K562 (cell line): ENCODE measurements around the gene SVOP. TPM values are rescaled to one million over a fixed set of nuclear protein-coding genes. Genes with fewer than 3 reads are reported as not detected.

Experiments used
- BDP1 ChIP-seq: IDR thresholded peaks from 3 replicates; pipeline ENCODE4 v1.6.1; 2011; ENCODE audit not compliant: insufficient read length, insufficient read depth
- CBFA2T2 ChIP-seq: fragments of 450-650 bp; conservative IDR thresholded peaks from 2 replicates; pipeline ENCODE4 v1.6.1; 2017; ENCODE audit warnings: mild to moderate bottlenecking
- MAFF ChIP-seq: IDR thresholded peaks from 2 replicates; pipeline ENCODE4 v1.6.1; 2012; ENCODE audit warnings: low read length, improper control_type of control experiment
- MCM5 ChIP-seq: fragments of 450-650 bp; IDR thresholded peaks from 2 replicates; pipeline ENCODE4 v1.6.1; 2016; ENCODE audit warnings: low read depth
- MECOM ChIP-seq: fragments of 250-450 bp; sonication (Bioruptor Pico); IDR thresholded peaks from 2 replicates; pipeline ENCODE4 v1.8.0; 2022; ENCODE audit warnings: inconsistent platforms
- NCOA4 ChIP-seq: fragments of 450-650 bp; IDR thresholded peaks from 2 replicates; pipeline ENCODE4 v1.6.1; 2018; ENCODE audit warnings: mild to moderate bottlenecking; ENCODE audit not compliant: partially characterized antibody
- POU5F1 ChIP-seq: fragments of 150-350 bp; IDR thresholded peaks from 2 replicates; pipeline ENCODE4 v1.6.1; 2014; ENCODE audit warnings: borderline replicate concordance, low read length, low read depth, mild to moderate bottlenecking; ENCODE audit not compliant: partially characterized antibody
- ZBTB1 ChIP-seq: sonication (generic); formaldehyde crosslinking; IDR thresholded peaks from 2 replicates; pipeline ENCODE4 v1.8.1; 2023; ENCODE audit warnings: missing genetic modification reagents, low read depth, mild to moderate bottlenecking, borderline replicate concordance
- ZFPM2 ChIP-seq: fragments of 250-450 bp; sonication (Bioruptor Pico); IDR thresholded peaks from 2 replicates; pipeline ENCODE4 v1.5.1; 2022; ENCODE audit warnings: mild to moderate bottlenecking
- ZNF316 ChIP-seq: fragments of 450-650 bp; IDR thresholded peaks from 2 replicates; pipeline ENCODE4 v1.6.1; 2016
- ZNF785 ChIP-seq: fragments of 250-450 bp; sonication (Bioruptor Pico); IDR thresholded peaks from 2 replicates; pipeline ENCODE4 v1.4.0; 2020; ENCODE audit warnings: mild to moderate bottlenecking
- polyA plus RNA-seq, 8 experiments: library from polyadenylated mRNA; depleted of rRNA in 4 of 8; stranded (reverse) in 5 of 8; unstranded in 3 of 8; fragments of >200 nt; fragmentation: Nextera tagmentation in 2 of 8; fragmentation: Illumina TruSeq in 1 of 8; extraction: Ambion mirVana in 2 of 8; extraction: Trizol in 1 of 8; gene quantifications; 2 replicates each; pipeline versions ENCODE4 v1.2.1 to v1.2.3, GENCODE V29; 2011 to 2014; ENCODE audit warnings: inconsistent platforms in 1 of 8, missing spikeins in 1 of 8
- total RNA-seq, 7 experiments: library from RNA; depleted of rRNA in 6 of 7; stranded (reverse); fragments of >200 nt in 6 of 7; fragmentation: Illumina TruSeq in 2 of 7; extraction: Trizol in 2 of 7; gene quantifications; 2 replicates each; pipeline versions ENCODE4 v1.2.1 to v1.2.3, GENCODE V29; 2011 to 2021; ENCODE audit warnings: low replicate concordance in 1 of 7
- TF ChIP-seq, protein P1 (sequence below): sonication (generic); formaldehyde crosslinking; IDR thresholded peaks from 2 replicates; pipeline ENCODE4 v1.8.0; 2022; ENCODE audit warnings: missing genetic modification reagents, mild to moderate bottlenecking, borderline replicate concordance

SVOP gene
- total and polyA plus RNA-seq, 9 of the 15 experiments (the other 6 are each of a cell fraction or from before 2014, with no cell fraction given), result 0.01 to 0.09 (median 0.06) TPM; not detected in 1

DNA sequence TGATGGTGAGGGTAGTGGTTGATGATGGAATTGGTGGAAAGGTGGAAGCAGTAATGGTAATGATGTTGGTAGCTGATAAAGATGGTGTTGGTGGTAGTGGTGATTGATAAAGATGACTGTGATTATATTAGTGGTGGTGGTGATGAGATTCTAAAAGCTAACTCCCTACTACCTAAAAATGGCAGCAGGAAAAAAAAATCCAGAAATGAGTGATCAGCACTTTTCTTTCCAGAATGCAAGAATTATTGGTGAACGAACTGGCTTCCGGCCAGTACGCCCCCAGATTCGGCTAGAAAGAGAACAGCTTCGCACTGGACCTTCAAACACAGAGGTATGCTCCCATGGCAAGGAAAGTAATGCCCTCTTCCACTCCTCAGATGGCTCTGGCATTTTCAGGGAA lies 121.7 kb downstream of the SVOP start (continued):
- TF ChIP-seq ZBTB1 (CRISPR knock-in tag) (no peak), ZFPM2 (CRISPR knock-in tag) (no peak), MCM5 (no peak), CBFA2T2 (no peak), MECOM (CRISPR knock-in tag) (no peak), BDP1 (no peak), MAFF (peak; percentile 26; the same call in 1 of the 2 replicates), NCOA4 (no peak), POU5F1 (no peak), ZNF316 (peak; percentile 77), ZNF785 (CRISPR knock-in tag) (no peak)
- TF ChIP-seq, protein P1, sequence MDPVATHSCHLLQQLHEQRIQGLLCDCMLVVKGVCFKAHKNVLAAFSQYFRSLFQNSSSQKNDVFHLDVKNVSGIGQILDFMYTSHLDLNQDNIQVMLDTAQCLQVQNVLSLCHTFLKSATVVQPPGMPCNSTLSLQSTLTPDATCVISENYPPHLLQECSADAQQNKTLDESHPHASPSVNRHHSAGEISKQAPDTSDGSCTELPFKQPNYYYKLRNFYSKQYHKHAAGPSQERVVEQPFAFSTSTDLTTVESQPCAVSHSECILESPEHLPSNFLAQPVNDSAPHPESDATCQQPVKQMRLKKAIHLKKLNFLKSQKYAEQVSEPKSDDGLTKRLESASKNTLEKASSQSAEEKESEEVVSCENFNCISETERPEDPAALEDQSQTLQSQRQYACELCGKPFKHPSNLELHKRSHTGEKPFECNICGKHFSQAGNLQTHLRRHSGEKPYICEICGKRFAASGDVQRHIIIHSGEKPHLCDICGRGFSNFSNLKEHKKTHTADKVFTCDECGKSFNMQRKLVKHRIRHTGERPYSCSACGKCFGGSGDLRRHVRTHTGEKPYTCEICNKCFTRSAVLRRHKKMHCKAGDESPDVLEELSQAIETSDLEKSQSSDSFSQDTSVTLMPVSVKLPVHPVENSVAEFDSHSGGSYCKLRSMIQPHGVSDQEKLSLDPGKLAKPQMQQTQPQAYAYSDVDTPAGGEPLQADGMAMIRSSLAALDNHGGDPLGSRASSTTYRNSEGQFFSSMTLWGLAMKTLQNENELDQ (CRISPR knock-in tag), result no peak
